SK-N-SH treated with all-trans-retinoic acid at 6 μM for 48 hours (cell line): Measurements from ENCODE around the gene ABCA3.

Experiments used
- ARNTL ChIP-seq: fragments of 450-650 bp; formaldehyde crosslinking; IDR thresholded peaks from 2 replicates; pipeline ENCODE4 v1.5.0; 2020; ENCODE audit warnings: low read depth, mild to moderate bottlenecking, moderate library complexity, borderline replicate concordance
- ESRRG ChIP-seq: fragments of 250-450 bp; sonication (Bioruptor Pico); IDR thresholded peaks from 2 replicates; pipeline ENCODE4 v1.6.1; 2021; ENCODE audit warnings: mild to moderate bottlenecking
- PATZ1 ChIP-seq: fragments of 250-450 bp; sonication (Bioruptor Pico); IDR thresholded peaks from 2 replicates; pipeline ENCODE4 v1.8.0; 2020; ENCODE audit warnings: mild to moderate bottlenecking, moderate library complexity, borderline replicate concordance
- PPARA ChIP-seq: fragments of 250-450 bp; sonication (Bioruptor Pico); IDR thresholded peaks from 2 replicates; pipeline ENCODE4 v1.5.0; 2020; ENCODE audit warnings: mild to moderate bottlenecking, borderline replicate concordance
- RARB ChIP-seq: fragments of 250-450 bp; sonication (Bioruptor Pico); IDR thresholded peaks from 2 replicates; pipeline ENCODE4 v1.8.0; 2021; ENCODE audit warnings: mild to moderate bottlenecking, moderate library complexity
- ZC3H10 ChIP-seq: fragments of 250-450 bp; sonication (Bioruptor Pico); IDR thresholded peaks from 2 replicates; pipeline ENCODE4 v1.5.1; 2021; ENCODE audit warnings: mild to moderate bottlenecking, moderate library complexity
- ZNF8 ChIP-seq: fragments of 450-650 bp; formaldehyde crosslinking; IDR thresholded peaks from 2 replicates; pipeline ENCODE4 v1.5.0; 2020; ENCODE audit warnings: mild to moderate bottlenecking, moderate library complexity

DNA sequence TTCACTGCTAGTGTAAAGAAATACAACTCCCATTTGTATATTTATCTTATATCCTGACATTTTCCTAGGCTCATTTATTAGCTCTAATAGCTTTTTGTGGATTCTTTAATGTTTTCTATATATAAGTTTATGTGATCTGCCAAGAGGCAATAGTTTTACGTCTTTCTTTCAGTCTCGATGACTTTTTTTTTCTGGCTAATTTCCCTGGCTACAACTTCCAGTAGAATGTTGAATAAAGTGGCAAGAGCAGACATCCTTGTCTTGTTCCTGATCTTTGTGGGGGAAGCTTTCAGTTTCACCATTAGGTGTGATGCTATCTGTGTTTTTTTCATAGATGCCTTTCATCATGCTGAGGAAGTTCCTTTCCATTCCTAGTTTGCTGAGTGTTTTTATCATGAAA is 43.9 kb upstream of the ABCA3 start:
- TF ChIP-seq PATZ1 (CRISPR knock-in tag) (no peak), ESRRG (CRISPR knock-in tag) (no peak), ZNF8 (CRISPR knock-in tag) (no peak), ARNTL (no peak), RARB (CRISPR knock-in tag) (no peak), ZC3H10 (CRISPR knock-in tag) (no peak), PPARA (CRISPR knock-in tag) (no peak)
